ENCODE results near the gene KRT13. TPM values are rescaled to one million over a fixed set of nuclear protein-coding genes. Genes with fewer than 3 reads are reported as not detected.

Gene KRT13
- total RNA-seq, 1 donor from 2014 or later: 1.0 TPM

DNA sequence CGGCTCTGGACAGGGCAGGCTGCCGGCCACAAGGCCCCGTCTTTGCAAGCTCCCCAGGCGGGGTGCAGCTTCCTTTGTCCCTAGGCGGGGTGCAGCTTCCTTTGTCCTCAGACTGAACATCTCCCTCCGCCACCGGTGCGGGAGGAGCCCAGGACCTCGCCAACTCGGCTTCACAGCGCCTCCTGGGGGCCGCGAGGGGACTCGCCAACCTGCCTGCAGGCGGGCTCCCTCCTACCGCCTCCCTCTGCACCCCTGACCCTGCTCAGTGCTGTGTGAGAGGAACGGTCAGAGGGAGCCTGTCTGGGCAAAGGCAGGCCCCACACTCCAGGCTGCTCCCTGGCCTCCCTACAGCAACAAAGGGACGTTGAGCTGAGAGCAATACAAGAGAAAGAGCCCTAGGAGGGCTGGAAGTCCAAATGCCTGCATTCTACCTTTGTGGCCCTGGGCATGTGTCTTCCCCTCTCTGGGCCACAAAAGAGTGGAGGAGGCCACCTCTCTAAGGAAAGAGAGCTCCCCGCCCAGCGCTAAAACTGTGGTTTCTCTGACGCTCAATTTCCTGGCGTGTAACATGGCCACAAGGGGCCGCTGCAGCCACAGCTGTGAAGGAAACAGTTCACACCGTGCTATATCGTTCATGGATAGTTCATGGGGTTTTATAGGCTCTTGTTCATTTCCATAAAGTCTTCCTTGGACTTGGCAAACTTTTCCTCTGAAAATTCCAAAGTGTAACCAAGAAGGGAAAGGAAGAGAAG, 43.6 kb upstream of the KRT13 start:
- H3K4me3 ChIP-seq (ENCODE audit: low read depth, low read length): peak overlapping the region; percentile 10
- TF ChIP-seq CTCF (conservative IDR thresholded peaks at IDR 0.05; ENCODE audit: low read depth, low read length): peak; percentile 92
- no peak for DNase-seq (ENCODE audit: low read depth)

DNA sequence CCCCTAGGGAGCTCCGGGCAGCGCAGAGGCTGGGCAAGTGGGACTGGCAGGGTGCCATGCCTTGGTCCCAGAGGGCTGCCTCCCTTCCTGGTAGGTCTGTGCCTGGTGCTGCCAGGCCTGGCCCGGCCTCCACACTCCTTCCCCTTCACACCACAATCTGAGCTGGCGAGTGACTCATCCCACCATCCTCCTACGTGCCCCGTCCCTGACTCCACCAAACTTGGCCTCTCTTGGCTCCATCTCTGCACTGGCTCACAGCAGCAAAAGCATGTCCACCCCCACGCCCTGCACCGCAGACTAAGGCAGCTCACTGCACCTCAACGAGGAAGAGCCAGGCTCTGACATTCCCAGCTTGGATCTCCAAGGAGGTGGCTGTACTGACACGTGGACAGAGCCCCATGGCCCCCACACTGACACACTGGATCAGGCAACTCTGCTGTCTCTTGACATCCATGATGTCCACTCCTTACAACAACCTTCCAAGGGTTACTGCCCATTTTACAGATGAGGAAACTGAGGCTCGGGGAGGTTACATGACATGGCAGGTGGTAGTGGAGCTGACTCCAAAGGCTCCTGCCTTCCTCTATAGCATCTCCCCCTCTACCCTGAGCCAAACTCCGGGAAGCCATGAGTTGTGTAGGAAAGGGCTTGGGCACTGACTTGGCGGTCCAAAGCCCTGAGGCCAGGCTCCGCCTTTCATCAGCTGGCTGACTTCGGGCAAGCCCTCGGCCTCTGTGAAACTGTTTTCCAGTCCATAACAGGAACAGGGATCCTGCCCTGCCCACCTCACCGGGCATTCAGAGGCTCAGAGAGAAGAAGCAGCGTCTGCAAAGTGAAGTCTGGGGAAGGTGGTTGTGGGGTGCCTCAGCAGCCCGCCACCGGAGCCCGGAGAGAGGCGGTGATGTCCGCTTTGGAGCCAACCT, 42.8 kb upstream of the KRT13 start:
- peak overlapping the region; percentile 3 for H3K4me3 ChIP-seq (ENCODE audit: low read depth, low read length)
- TF ChIP-seq CTCF (conservative IDR thresholded peaks at IDR 0.05; ENCODE audit: low read depth, low read length): no peak
- DNase-seq (ENCODE audit: low read depth): peak; percentile 91

DNA sequence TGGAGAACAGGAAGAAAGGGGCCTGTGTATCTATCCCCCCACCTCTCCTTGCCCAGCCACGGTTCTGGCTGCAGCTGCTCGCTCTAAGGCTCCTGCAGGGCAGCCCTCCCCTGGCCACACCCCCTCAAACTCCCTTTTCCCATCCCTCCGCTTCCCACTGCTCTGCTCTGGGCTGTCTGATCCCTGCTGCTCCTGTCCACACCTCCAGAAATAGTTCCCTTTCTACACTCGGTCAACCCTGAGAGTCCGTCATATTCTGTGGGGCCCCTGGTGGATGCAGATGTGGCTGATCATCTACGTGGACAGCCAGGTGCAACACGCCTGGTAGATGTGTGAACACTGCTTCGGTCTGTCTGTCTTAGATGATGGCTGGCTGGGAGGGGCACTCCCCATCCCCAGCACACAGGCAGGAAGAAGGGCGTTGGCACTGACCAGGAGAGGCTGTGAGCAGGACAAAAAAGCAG, 42.0 kb upstream of the KRT13 start:
- TF ChIP-seq CTCF (conservative IDR thresholded peaks at IDR 0.05; ENCODE audit: low read depth, low read length): no peak
- no peak overlapping the region for H3K4me3 ChIP-seq (ENCODE audit: low read depth, low read length)
- no peak for DNase-seq (ENCODE audit: low read depth)

- H3K4me3 ChIP-seq (ENCODE audit: low read depth, low read length): no peak overlapping the region
- no peak for DNase-seq (ENCODE audit: low read depth)
- TF ChIP-seq CTCF (conservative IDR thresholded peaks at IDR 0.05; ENCODE audit: low read depth, low read length): no peak
These were observed 41.4 kb upstream of the KRT13 start for GRCh38 chr17:41546819-41547218.

DNA sequence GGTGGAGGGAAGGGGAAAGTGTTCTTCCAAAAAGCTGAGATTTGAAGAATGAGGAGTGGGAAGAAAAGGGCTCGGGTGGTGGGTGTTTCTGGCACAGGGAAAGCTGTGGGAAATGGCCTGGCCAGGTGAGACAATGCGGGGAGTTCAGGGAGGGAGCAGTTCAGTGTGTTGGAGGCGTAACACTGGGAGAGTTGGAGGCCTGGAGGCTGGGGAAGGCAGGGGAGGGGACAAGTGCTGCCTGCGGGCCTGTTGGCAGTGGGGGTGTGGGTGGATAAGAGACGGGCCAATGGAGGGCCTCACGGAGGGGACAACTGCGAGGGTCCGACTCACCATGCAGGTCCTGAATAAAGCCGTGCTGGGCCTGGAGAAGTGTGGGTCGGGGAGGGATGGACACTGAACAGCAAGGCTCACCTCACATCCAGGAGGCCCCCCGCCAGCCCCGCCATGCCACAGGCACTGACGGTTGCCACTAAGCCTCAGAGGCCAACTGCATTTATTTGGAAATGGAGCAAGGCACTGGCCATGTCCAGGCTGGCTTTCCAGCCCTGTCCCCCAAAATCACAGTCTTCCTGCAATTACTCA, 40.5 kb upstream of the KRT13 start:
- no peak overlapping the region for H3K4me3 ChIP-seq (ENCODE audit: low read depth, low read length)
- no peak for DNase-seq (ENCODE audit: low read depth)
- TF ChIP-seq CTCF (conservative IDR thresholded peaks at IDR 0.05; ENCODE audit: low read depth, low read length): no peak

- DNase-seq (ENCODE audit: low read depth): no peak
- no peak for TF ChIP-seq CTCF (conservative IDR thresholded peaks at IDR 0.05; ENCODE audit: low read depth, low read length)
- H3K4me3 ChIP-seq (ENCODE audit: low read depth, low read length): no peak overlapping the region
These were observed 39.5 kb upstream of the KRT13 start for GRCh38 chr17:41544935-41545334.
